Endothelial cell (in vitro differentiated cells): ENCODE results near the gene CCDC85C. TPM values are rescaled to one million over a fixed set of nuclear protein-coding genes. Genes with fewer than 3 reads are reported as not detected.

ENCODE experiments used
- DNase-seq: peaks from one replicate; pipeline ENCODE4 v3.0.0; 2021; ENCODE audit warnings: low spot score
- H3K27ac Mint-ChIP-seq: one replicate; pipeline ENCODE4 v1.8.0; 2021; ENCODE audit warnings: mixed read lengths, inconsistent platforms; ENCODE audit not compliant: unreplicated experiment
- H3K27me3 Mint-ChIP-seq: one replicate; pipeline ENCODE4 v1.8.0; 2021; ENCODE audit warnings: mild to moderate bottlenecking, moderate library complexity, mixed read lengths, inconsistent platforms; ENCODE audit not compliant: unreplicated experiment
- H3K36me3 Mint-ChIP-seq: one replicate; pipeline ENCODE4 v1.8.0; 2021; ENCODE audit warnings: mild to moderate bottlenecking, low read depth, mixed read lengths, inconsistent platforms; ENCODE audit not compliant: unreplicated experiment
- H3K4me1 Mint-ChIP-seq: one replicate; pipeline ENCODE4 v1.8.0; 2021; ENCODE audit warnings: mild to moderate bottlenecking, mixed read lengths, inconsistent platforms; ENCODE audit not compliant: unreplicated experiment
- H3K4me3 Mint-ChIP-seq: one replicate; pipeline ENCODE4 v1.8.0; 2021; ENCODE audit warnings: mild to moderate bottlenecking, mixed read lengths, inconsistent platforms; ENCODE audit not compliant: unreplicated experiment
- H3K9me3 Mint-ChIP-seq: one replicate; pipeline ENCODE4 v1.8.0; 2021; ENCODE audit warnings: mixed read lengths, inconsistent platforms; ENCODE audit not compliant: unreplicated experiment
- CTCF ChIP-seq: fragments of 200-600 bp; sonication (generic); IDR thresholded peaks from one replicate; pipeline ENCODE4 v1.5.0; 2021; ENCODE audit warnings: antibody characterized with exemption; ENCODE audit not compliant: unreplicated experiment
- total RNA-seq: library from RNA; stranded (reverse); fragmentation: NEBNext Ultra II Directional; extraction: Animal tissue kit (Norgen Biotek cat#: 25700); gene quantifications from one replicate; pipeline ENCODE4 v1.2.1, GENCODE V29; 2021; ENCODE audit not compliant: unreplicated experiment

Gene CCDC85C
- total RNA-seq, 1 donor from 2014 or later = 42.1 TPM

GRCh38 chr14:99537399-99537798, 66.6 kb downstream of the CCDC85C start:
- no peak overlapping the region for H3K4me3 Mint-ChIP-seq
- TF ChIP-seq CTCF = no peak
- H3K27me3 Mint-ChIP-seq = peaks cover 12% of the 10 kb centered on the region
- peaks cover 15% of the 10 kb centered on the region for H3K4me1 Mint-ChIP-seq
- no peak for DNase-seq
- no peak overlapping the region for H3K27ac Mint-ChIP-seq
- H3K36me3 Mint-ChIP-seq = no peaks in the 10 kb centered on the region
- H3K9me3 Mint-ChIP-seq = no peaks in the 10 kb centered on the region

GRCh38 chr14:99535908-99536778, 67.9 kb downstream of the CCDC85C start:
- no peak for TF ChIP-seq CTCF
- H3K36me3 Mint-ChIP-seq = no peaks in the 10 kb centered on the region

GRCh38 chr14:99535448-99535847, 68.6 kb downstream of the CCDC85C start:
- Mint-ChIP-seq H3K4me1 (peaks cover 10% of the 10 kb centered on the region), H3K27me3 (peaks cover 11% of the 10 kb centered on the region), H3K4me3 (no peak overlapping the region), H3K27ac (no peak overlapping the region), H3K9me3 (no peaks in the 10 kb centered on the region), H3K36me3 (no peaks in the 10 kb centered on the region)
- TF ChIP-seq CTCF = no peak
- DNase-seq = no peak

More at GRCh38 chr14:99535908-99536778, 67.9 kb downstream of the CCDC85C start:
- Mint-ChIP-seq H3K4me3 (no peak overlapping the region), H3K27me3 (peaks cover 11% of the 10 kb centered on the region), H3K9me3 (no peaks in the 10 kb centered on the region), H3K27ac (no peak overlapping the region), H3K4me1 (peaks cover 11% of the 10 kb centered on the region)
- DNase-seq = no peak

GRCh38 chr14:99534863-99535262, 69.1 kb downstream of the CCDC85C start:
- no peaks in the 10 kb centered on the region for H3K36me3 Mint-ChIP-seq
- H3K9me3 Mint-ChIP-seq = no peaks in the 10 kb centered on the region
- H3K4me1 Mint-ChIP-seq = peaks cover 7% of the 10 kb centered on the region
- no peak overlapping the region for H3K27ac Mint-ChIP-seq
- peaks cover 11% of the 10 kb centered on the region for H3K27me3 Mint-ChIP-seq
- no peak overlapping the region for H3K4me3 Mint-ChIP-seq
- no peak for DNase-seq
- TF ChIP-seq CTCF = no peak

- peak overlapping the region; percentile 47 for H3K4me3 Mint-ChIP-seq
- H3K27me3 Mint-ChIP-seq = peaks cover 11% of the 10 kb centered on the region
- H3K36me3 Mint-ChIP-seq = no peaks in the 10 kb centered on the region
- DNase-seq = no peak
- peak overlapping the region; percentile 24 for H3K27ac Mint-ChIP-seq
- H3K9me3 Mint-ChIP-seq = no peaks in the 10 kb centered on the region
- H3K4me1 Mint-ChIP-seq = peaks cover 3% of the 10 kb centered on the region
- no peak for TF ChIP-seq CTCF
These were observed 69.7 kb downstream of the CCDC85C start for GRCh38 chr14:99534333-99534732.
